ENCODE data around the gene ARHGAP10. TPM values are rescaled to one million over a fixed set of nuclear protein-coding genes. Genes with fewer than 3 reads are reported as not detected.
A peak's percentile ranks its signal among the peaks of the same experiment; 100 is the strongest.

ARHGAP10 gene
- total RNA-seq, 4 donors from 2014 or later: 186 to 296 (median 192) TPM

GRCh38 chr4:147820975-147821374, 89.1 kb downstream of the ARHGAP10 start:
- no peaks in the 10 kb centered on the region for H3K27me3 ChIP-seq
- H3K9me3 ChIP-seq: no peaks in the 10 kb centered on the region
- H3K4me3 ChIP-seq: no peak overlapping the region
- DNase-seq (ENCODE audit: extremely low spot score): no peak
- peaks cover 59 to 99% (median 87%) of the 10 kb centered on the region in 4 donors for H3K4me1 ChIP-seq
- WGBS: 92% methylated on average over 6 of the region's 6 CpGs
- H3K36me3 ChIP-seq: peaks cover 4 to 14% (median 5%) of the 10 kb centered on the region in 4 donors
- TF ChIP-seq POLR2A (IDR thresholded peaks at IDR 0.05; ENCODE audit: low read depth) (no peak), POLR2AphosphoS5 (IDR thresholded peaks at IDR 0.05) (no peak), EP300 (IDR thresholded peaks at IDR 0.05) (no peak), CTCF (IDR thresholded peaks at IDR 0.05) (no peak)
- intact Hi-C loops (cut with DNase I): loop anchor here (5.0 kb wide), 1 partner anchor 36 kb away; no protein-coding TSS in a partner anchor
- H3K27ac ChIP-seq (replicated peaks in 1 of 4): peak overlapping the region; percentile 71 to 93 (median 88)

GRCh38 chr4:147821555-147821954, 89.7 kb downstream of the ARHGAP10 start:
- intact Hi-C loops (cut with DNase I): loop anchor here (5.0 kb wide), 1 partner anchor 36 kb away; no protein-coding TSS in a partner anchor
- Histone ChIP-seq H3K9me3 (no peaks in the 10 kb centered on the region), H3K27ac (replicated peaks in 1 of 4) (peak overlapping the region; percentile 71 to 93 (median 88)), H3K36me3 (peaks cover 4 to 14% (median 5%) of the 10 kb centered on the region in 4 donors), H3K4me1 (peaks cover 59 to 99% (median 87%) of the 10 kb centered on the region in 4 donors), H3K4me3 (no peak overlapping the region), H3K27me3 (no peaks in the 10 kb centered on the region)
- no peak for DNase-seq (ENCODE audit: extremely low spot score)
- TF ChIP-seq POLR2AphosphoS5 (IDR thresholded peaks at IDR 0.05) (no peak), POLR2A (IDR thresholded peaks at IDR 0.05; ENCODE audit: low read depth) (no peak), CTCF (IDR thresholded peaks at IDR 0.05) (no peak), EP300 (IDR thresholded peaks at IDR 0.05) (no peak)
- 28% methylated on average over 2 of the region's 2 CpGs for WGBS

- peak overlapping the region; percentile 71 to 93 (median 88) for H3K27ac ChIP-seq (replicated peaks in 1 of 4)
- no peaks in the 10 kb centered on the region for H3K9me3 ChIP-seq
- peaks cover 4 to 14% (median 5%) of the 10 kb centered on the region in 4 donors for H3K36me3 ChIP-seq
- H3K4me1 ChIP-seq: peaks cover 58 to 99% (median 87%) of the 10 kb centered on the region in 4 donors
- peak; percentile 95 for DNase-seq (ENCODE audit: extremely low spot score)
- H3K4me3 ChIP-seq: no peak overlapping the region
- H3K27me3 ChIP-seq: no peaks in the 10 kb centered on the region
- intact Hi-C loops (cut with DNase I): loop anchor here (5.0 kb wide), 1 partner anchor 35 kb away; no protein-coding TSS in a partner anchor
- TF ChIP-seq POLR2A (IDR thresholded peaks at IDR 0.05; ENCODE audit: low read depth) (no peak), POLR2AphosphoS5 (IDR thresholded peaks at IDR 0.05) (peak; percentile 50 to 75)
Observed at GRCh38 chr4:147822128-147822527, 90.2 kb downstream of the ARHGAP10 start.

GRCh38 chr4:147823130-147823529, 91.2 kb downstream of the ARHGAP10 start:
- peaks cover 57 to 99% (median 87%) of the 10 kb centered on the region in 4 donors for H3K4me1 ChIP-seq
- WGBS: 89% methylated on average over 3 of the region's 3 CpGs
- intact Hi-C loops (cut with DNase I): loop anchor here (5.0 kb wide), 1 partner anchor 34 kb away; no protein-coding TSS in a partner anchor
- H3K36me3 ChIP-seq: peaks cover 4 to 14% (median 5%) of the 10 kb centered on the region in 4 donors
- no peak for DNase-seq (ENCODE audit: extremely low spot score)
- TF ChIP-seq POLR2AphosphoS5 (IDR thresholded peaks at IDR 0.05) (no peak), POLR2A (IDR thresholded peaks at IDR 0.05; ENCODE audit: low read depth) (no peak), CTCF (IDR thresholded peaks at IDR 0.05) (no peak)
- peak overlapping the region; percentile 71 to 93 (median 88) for H3K27ac ChIP-seq (replicated peaks in 1 of 4)
- H3K27me3 ChIP-seq: no peaks in the 10 kb centered on the region
- no peak overlapping the region for H3K4me3 ChIP-seq
- H3K9me3 ChIP-seq: no peaks in the 10 kb centered on the region

- H3K27ac ChIP-seq (replicated peaks in 1 of 4): peak overlapping the region; percentile 71 to 93 (median 88)
- intact Hi-C loops (cut with DNase I): loop anchor here (5.0 kb wide), 1 partner anchor 33 kb away; no protein-coding TSS in a partner anchor
- H3K4me1 ChIP-seq: peaks cover 69 to 100% (median 93%) of the 10 kb centered on the region in 4 donors
- H3K4me3 ChIP-seq: no peak overlapping the region
- TF ChIP-seq POLR2A (IDR thresholded peaks at IDR 0.05; ENCODE audit: low read depth): no peak
- no peak for TF ChIP-seq EP300 (IDR thresholded peaks at IDR 0.05)
- no peak for TF ChIP-seq CTCF (IDR thresholded peaks at IDR 0.05)
- TF ChIP-seq POLR2AphosphoS5 (IDR thresholded peaks at IDR 0.05): no peak
- peaks cover 4 to 14% (median 5%) of the 10 kb centered on the region in 4 donors for H3K36me3 ChIP-seq
- 89% methylated on average over 5 of the region's 5 CpGs for WGBS
- no peaks in the 10 kb centered on the region for H3K9me3 ChIP-seq
- DNase-seq (ENCODE audit: extremely low spot score): no peak
- no peaks in the 10 kb centered on the region for H3K27me3 ChIP-seq
Observed at GRCh38 chr4:147824316-147824715, 92.4 kb downstream of the ARHGAP10 start.

Measured in esophagus muscularis mucosa (tissue), 4 donors.